GDM1 (cell line): ENCODE data around the gene RBBP8NL.
A peak's percentile ranks its signal among the peaks of the same experiment; 100 is the strongest.

Experiments
- DNase-seq: peaks from one replicate; lab custom pipeline; 2025; lab: John Stamatoyannopoulos, UW

Gene RBBP8NL

DNA sequence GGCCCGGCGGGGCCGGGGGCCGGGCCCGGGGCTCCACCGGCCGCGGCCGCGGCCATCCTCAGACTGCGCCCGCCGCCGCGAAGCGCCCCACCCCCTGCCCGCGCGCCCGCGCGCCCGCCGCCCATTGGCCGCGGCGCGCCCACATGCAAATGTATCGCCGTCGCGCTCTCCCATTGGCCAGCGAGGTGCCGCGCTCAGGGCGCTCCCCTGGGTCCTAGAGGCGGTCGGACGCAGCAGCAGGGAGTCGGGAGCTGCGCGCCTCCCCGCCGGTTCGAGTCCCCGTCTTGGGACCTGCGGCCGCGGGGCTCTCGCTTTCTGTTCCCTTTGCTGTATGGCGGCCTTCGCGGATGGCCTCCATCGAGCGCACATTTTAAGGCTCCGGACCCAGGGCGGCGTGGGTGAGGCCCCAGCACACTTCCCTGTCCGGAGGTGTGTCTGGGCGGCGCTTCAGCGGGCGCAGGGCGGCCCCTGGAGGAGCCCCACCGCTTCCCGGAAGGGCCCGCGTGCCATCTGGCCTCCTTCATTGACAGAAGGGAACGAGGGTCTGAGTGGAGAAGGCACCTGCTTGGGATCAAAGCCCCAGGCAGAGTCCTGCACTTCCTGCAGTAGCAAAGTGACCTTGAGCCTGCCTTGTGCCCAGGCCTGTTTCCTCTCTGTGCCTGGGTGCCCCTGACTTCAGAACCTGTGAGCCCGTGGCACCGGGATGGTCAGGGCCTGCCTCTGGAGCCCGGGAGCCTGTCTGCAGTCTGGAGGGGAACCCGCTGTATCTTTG, 19.9 kb downstream of the RBBP8NL start, which contains the start of gene CABLES2:
CABLES2 (minus strand) TSS at position 65 of the 772 bp plus-strand sequence; CDS start at position 56, 9 bp downstream.
- DNase-seq = peak; percentile 88

DNA sequence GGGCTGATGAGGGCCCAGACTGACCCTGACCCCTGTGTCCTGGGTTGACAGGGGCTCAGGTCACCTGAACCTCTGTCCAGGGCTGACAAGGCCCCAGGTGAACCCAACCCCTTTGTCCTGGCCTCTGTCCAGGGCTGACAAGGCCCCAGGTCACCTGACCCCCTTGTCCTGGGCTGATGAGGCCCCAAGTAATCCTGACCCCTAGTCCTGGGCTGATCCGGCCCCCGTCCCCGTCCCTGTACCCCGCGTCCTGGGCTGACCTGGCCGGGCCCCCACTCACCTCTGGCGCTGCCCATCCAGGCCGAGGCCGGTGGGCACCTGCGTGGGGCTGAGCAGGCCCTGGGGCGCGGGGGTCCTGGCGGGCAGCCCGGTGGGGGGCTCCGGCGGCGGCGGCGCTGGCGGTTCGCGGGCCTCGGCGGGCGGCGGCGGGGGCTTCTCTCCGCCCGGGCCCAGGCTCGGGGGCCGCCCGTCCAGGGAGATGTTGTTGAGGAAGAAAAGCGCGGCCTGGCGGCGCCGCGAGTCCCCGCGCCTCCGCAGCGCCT, 20.6 kb downstream of the RBBP8NL start:
- no peak for DNase-seq

DNA sequence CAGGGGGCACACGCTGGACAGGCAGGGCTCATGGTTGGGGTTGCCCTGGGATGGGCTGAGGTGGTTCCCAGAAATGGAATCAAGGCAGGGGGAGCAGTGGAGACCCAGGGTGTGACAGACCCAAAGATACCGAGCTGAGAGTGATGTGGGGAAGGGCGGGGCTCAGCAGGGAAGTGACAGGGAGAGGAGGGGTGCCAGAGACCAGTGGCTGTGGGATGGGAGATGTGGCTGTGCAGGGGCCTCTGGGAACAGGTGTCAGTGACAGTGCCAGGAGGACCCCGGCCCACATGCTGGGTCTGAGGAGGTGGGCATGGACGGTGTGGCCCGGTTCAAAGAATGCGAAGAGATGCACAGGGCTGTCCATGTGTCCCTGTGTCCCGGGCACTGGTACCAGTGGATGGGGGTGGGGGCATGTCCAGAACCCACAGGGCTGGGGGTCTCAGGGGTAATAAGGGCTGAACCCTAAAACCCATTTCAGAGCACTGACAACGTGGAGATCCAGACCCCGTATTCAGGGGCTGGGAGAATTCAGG, 21.3 kb downstream of the RBBP8NL start:
- DNase-seq = no peak

DNA sequence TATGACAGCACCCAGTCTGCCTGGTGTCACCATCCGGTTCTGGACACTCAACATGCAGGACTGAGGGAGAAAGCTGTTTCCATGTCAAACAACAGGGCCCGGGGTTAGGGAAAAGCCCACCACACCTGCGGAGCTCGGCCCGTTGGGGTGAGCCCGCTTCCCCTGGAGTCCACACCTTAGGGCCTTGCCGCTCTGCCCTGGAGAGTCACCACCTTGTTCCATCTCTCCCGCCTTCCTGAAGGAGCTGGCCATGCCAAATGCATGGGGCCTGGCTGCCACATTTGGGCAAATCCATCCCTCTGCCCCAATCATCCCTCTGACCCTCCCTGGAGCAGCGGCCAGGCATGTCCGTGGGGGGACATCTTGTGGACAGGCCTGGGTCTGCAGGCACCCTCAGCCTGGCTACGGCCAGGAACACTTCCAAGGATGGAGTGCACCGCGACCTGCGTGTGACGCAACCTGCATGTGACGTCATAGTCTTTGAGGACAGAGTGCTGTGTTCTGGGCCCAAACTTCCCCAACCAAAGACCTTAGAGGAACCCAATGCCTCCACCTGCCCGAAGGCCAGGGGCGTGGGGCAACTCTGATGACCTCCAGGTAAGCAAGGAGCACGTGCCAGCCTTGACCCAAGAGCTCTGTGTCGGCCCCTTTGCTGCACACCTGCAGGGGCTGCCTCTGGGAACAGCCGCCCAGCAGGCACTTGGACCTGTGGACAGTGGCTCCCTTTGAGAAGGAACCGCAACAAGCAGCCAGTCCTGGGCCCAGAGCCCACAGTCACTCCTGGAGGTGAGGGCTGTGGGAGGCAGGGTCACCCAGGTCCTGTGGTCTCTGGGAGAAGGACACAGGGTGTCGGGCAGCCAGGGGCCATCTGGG, 22.0 kb downstream of the RBBP8NL start:
- no peak for DNase-seq

DNA sequence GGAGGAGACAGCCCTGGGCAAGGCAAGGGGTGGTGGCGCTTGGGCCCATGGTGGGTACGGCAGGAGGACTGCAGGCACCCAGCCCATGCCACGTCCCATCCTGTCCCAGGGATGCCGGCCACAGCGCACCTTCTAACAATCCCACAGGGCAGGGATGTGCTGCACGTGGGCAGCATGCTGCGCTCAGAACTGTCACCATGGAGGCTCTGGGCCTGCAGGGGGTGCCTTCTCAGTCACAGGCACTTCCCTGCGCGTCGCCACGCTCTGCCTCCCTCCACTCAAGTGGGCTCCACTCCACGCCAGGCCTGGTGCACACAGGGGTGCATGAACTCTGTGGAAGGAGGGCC, 22.6 kb downstream of the RBBP8NL start:
- no peak for DNase-seq

DNA sequence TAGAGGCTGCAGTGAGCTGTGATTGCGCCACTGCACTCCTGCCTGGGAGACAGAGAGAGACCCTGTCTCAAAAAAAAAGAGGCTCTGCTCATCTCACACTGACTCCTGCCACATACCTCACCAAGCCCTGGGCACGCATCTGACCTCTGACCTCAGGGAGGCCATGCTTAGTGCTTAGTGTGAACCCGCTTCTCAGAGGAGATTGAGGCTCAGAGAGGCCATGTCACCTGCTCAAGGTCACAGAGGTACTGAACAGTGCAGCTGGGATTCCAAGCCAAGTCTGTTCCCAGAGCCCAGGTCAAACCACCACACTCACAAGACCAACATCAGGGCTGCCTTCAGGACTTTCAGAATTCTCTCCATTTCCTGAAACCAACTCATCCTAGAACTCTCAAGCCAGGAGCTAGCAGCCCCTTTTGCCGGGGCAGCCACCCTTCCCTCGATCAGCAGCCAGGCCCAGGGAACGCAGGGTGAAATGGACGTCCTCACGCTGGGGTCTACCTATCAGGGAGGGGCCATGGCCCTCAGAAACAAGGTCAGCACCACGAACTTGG, 23.1 kb downstream of the RBBP8NL start:
- no peak for DNase-seq

DNA sequence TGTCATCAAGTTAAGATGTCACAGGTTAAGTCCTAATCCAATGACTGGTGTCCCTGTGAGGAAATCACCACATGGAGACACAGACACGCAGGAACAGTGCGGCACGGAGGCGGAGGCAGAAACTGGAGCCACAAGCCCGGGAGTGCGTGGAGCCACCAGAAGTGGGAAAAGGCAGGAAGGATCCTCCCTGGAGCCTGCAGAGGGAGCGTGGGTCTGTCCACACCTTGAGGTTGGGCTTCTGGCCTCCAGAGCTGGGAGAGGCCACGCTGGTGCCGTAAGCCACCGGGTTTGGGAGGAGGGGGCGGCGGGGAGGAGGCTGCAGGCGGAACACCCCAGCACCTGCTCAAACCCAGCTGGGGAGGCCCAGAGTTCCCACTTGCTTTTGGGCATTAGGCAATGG, 24.0 kb downstream of the RBBP8NL start:
- DNase-seq = no peak

DNA sequence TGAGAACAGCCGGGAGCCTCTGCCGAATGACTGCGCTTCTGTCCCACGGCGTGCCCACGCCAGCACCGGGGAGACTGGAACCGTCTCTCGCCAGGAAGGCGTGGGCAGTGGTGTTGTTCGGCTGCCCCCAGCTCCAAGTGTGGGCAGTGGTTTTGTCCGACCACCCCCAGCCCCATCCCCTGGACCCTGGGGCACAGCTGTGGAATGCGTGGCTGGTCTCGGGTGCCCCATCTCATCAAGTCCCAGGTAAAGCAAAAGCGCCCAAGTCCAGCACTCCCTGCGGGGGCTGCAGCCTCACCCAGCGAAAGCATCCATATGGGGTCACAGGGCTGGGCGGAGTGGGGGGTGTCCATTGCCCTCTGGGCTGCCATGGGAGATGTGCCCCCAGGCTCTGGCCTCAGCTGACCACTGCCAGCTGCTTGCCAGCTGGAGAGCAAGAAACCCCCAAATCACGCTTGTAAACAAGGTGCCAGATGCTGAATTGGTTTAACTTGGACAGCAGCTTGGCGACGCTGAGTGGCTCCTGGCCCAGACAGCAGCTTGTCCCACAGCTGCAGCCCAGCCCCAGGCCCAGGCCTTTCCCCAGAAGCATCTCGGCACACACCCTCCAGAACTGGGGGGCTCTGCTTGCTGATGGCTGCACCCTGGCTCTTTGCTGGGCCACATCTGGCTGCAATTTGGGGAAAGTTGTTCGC, 24.7 kb downstream of the RBBP8NL start:
- no peak for DNase-seq

DNA sequence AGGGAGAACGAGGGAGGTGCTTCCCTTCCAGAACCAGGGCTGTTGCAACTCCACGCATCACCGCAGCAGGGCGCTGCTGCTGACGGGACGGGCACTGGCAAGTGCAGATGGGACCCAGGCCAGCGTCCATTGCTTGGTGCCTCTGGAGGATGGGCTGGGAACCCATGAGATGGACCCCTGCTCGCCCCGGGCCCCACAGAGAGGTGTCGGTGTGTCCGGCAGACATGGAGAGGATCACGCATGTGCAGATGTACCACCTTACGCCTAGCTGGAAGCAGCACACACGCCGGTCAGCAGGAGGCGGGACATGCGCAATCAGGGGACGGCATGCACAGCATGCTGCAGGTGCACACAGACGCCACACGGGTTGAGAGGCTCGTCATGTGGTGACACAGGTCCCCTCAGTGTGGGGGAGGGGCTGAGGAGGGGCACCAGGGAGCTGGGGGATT, 26.0 kb downstream of the RBBP8NL start:
- no peak for DNase-seq

DNA sequence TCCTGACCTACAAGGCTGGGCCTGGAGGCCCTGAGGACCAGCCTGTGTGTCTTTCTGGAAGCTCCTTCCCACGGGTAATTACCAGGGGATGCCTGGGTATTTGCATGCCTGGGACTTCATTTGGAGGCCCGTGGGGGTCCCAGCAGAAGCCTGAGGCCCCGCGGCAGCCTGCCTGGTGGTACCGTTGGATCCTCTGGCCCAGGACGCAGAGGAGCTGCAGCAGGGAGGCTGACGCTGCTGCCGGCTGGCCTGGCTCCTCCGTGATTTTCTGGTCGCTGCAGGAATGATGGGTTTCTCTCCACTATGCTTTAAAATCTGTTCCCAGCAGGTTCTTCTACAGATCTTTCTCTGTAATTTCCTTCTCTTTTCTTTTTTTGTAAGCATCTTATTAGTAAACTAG, 26.8 kb downstream of the RBBP8NL start:
- no peak for DNase-seq

DNA sequence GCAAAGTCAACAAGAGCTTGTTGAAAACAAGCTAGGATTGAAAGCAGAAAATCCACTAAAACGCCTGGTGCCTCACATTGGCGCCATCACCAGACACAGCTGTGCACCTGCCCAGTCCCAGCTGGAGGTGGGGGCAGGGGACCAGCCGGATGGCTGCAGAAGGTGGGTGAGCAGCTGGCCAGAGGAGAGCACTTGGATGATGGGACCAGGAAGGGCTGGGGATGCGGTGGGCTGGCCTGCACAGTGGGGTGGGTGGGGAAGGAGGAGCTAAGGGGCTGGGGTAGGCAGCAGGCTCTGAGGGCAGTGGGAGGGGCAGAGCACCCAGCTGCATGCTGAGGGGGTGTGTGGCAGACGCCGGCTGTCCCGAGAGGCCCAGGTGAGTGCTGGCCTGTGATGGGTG, 27.3 kb downstream of the RBBP8NL start:
- no peak for DNase-seq

DNA sequence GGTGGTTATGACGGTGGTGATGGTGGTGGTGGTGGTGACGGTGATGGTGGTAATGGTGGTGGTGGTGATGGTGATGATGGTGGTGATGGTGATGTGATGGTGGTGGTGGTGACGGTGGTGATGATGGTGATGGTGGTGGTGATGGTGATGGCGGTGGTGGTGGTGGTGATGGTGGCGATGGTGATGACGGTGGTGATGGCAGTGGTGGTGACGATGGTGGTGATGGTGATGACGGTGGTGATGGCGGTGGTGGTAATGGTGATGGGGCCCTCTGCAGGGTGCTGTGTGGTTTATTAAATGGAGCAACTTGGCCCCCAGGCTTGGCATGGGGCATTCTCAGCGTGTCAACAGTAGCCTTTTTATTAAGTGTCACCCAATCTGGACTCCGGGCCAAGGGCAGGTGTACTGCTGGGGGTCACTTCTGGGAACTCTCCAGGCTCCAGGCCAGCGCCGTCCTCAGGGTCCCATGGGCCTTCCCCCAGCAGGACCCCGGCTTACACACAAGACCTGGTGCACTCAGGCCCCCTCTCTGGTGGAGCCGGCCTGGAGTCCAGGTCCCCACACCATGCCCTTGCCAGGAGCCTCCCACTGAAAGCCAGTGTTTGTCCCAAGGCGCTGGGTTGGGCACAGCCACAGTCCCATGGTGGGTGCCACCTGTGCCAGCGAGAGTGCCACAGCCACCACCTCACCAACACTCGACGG, 29.1 kb downstream of the RBBP8NL start:
- DNase-seq = no peak

DNA sequence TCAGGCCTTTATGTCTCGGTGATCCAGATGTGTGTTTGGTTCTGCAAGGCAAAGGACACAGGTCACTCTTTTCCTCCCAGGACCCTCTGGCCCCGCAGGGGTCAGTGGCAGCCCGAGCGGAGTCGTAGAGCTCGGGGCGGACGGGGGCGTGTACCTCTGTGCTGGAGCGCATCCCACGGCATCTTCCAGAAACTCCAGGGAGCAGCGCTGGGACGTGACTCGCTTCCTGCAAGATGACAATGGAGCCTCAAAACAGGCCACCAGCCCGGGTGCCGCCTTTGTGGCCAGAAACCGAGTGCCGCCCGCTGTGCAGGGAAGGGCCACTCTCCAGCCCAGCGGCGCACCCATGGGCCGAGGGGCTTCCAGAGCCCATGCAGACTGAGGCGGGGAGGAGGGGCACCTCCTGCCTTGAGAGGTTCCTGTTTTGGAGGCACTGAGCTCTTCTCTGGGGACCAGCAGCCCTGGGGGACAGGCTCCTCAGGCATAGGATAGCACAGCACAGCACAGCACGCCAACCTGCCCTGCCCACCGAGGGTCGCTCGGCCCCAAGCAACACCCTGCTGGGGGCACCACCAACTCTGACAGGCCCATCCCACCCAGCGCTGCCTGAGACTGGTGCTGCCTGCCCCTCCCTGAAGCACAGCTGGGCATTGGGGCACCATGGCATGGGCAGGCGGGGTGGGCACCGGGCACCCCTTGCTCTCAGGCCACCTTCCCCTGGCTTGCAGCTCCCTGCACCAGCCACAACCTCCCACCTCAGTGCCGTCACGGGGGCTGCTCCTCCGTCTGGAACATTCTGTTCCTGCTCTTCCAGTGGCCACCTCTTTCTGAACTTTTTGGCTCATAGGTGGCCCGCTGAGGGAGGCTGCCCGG, 30.7 kb downstream of the RBBP8NL start:
- DNase-seq = no peak

DNA sequence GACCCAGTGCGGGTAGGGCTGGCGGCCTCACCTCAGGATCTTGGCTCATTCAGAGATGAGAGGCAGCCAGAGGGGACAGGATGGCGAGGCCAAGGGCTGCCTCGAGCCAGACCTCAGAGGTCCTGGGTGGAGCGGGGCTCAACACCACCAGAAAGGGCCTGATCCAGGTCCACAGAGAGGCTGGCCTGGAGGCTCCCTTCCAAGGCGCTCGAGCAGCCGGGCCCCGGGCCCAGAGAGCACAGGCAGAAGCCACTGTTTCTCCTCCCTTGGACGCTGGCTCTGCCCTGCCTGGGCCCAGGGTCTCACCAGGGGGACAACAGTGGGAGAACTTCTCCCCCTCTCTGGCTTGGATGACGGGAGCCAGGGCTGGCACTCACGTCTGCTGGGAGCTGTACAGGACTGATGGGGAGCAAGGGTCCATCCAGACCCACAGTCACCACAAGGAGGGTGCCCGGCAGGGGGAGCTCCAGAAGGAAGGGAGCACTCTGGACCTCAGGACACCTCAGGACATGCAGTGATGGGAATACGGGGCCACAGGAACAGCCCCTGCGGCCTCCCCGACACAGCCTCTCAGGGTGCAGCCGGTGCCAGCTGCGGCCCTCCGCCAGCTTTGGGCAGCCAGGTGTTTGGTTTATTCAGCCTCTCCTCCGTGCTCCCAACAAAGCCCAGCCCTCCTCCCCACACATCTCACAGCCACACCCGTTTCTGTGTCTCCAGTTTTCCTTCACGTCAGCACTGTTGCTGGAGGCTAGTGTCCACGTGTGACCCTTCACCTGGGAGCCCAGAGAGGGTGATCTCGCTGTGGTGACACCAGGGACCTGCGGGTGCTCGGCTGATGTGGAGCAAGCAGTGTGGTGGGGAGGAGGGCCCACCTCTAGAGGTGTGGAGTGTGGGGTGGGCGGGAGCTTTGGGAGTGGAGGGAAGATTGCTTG, 31.8 kb downstream of the RBBP8NL start:
- DNase-seq = no peak

DNA sequence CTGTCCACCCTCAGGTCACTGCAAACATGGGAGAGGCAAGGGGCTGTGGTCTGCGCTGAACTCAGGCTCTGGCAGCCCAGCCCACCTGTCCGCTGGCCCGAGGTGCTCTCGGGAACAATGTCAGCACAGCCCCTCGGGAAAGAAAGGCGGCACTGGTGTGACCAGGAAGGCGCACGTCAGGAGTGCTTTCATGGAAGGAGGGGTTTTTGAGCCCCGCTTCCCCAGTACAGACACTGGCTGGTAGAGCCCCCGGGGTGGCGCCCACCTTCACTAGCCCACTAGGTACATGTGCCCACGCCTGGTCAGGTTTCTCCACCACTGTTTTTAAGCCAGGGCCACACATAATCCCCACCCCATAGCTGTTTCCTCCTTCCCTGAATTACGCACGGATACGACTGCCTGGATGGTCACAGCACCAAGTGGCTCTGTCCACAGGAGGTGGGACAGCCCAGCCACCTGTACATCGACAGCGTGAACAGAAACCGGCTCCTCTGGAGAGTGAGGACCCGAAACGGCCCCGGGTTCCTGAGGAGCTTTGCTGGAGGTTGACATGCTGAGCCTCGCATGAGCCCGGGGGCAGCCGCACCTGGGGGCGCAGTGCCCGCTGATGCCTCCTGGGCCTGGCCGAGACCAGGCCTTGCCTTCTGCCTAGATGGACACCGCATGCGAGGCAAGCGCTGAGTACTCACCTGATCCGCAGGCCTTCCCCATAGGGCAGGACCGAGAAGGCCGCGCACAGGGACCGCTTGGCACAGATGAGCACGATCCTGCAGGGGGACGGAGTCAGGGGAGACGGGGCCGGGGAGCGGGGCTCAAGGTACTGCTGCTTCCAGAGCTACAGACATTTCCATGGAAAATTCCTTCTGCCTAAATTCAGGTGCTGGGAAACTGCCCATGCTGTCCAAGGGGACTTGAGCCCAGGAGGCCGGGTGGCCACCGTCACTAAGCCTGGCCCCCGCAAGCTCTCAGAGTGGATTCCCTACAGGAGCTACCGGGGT, 32.8 kb downstream of the RBBP8NL start:
- DNase-seq = no peak

DNA sequence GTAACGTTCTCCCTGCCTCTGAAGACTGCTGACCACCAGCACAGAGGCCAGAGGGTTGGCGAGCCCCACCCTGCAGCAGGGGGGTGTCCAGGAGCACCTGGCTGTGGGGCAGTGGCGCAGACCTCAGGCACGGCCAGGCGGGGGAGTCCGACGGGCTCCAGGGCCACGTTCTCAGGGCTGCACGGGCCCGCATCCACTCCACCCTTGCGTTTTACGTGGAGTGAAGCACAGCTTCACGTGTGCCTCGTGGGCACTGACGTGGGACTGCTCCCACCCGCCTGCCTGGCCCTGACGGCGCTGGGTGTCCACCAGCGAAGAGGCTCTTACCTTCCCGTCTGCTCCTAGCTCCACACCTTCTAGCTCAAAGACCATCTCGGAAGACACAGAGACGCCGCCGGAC, 33.5 kb downstream of the RBBP8NL start:
- DNase-seq = no peak

DNA sequence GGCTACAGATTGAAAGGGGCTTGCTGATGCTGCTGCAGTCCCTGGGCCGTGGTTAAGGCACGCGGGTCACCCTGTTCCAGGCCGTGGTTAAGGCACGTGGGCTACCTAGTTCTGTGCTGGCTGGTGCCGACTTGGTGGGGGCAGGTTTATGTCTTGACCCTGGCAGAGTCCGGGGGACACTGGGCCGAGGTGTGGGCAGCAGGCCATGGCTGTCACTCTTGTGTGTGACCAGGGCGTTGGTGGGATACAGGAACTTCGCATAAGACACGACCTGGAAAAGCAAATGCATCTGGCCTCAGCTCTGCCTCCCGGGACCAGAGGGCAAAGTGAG, 34.0 kb downstream of the RBBP8NL start:
- no peak for DNase-seq
